GM23248 (cell line): ENCODE measurements around the gene ARID1B. TPM values are rescaled to one million over a fixed set of nuclear protein-coding genes. Genes with fewer than 3 reads are reported as not detected.

ENCODE experiments used
- DNase-seq: peaks from one replicate; pipeline ENCODE4 v3.0.0-alpha.2; 2015
- H2AFZ ChIP-seq: fragments of 200-600 bp; sonication (generic); 2 replicates; pipeline ENCODE4 v1.6.1; 2016; ENCODE audit warnings: antibody characterized with exemption
- H3F3A ChIP-seq: fragments of 200-600 bp; sonication (generic); 2 replicates; pipeline ENCODE4 v1.6.1; 2016; ENCODE audit warnings: mild to moderate bottlenecking, antibody characterized with exemption, mixed run types; ENCODE audit not compliant: insufficient read depth
- H3K27ac ChIP-seq: fragments of 200-600 bp; sonication (generic); 2 replicates; pipeline ENCODE4 v1.5.1; 2016; ENCODE audit warnings: mild to moderate bottlenecking
- H3K27me3 ChIP-seq: fragments of 200-600 bp; sonication (generic); replicated peaks from 2 replicates; pipeline ENCODE4 v1.6.1; 2016; ENCODE audit warnings: mild to moderate bottlenecking; ENCODE audit not compliant: insufficient read depth
- H3K36me3 ChIP-seq: fragments of 200-600 bp; sonication (generic); 2 replicates; pipeline ENCODE4 v1.6.1; 2016; ENCODE audit warnings: low read depth, mild to moderate bottlenecking
- H3K4me1 ChIP-seq: fragments of 200-600 bp; sonication (generic); 2 replicates; pipeline ENCODE4 v1.6.1; 2016; ENCODE audit warnings: mild to moderate bottlenecking; ENCODE audit not compliant: insufficient read depth
- H3K4me2 ChIP-seq: fragments of 200-600 bp; sonication (generic); one replicate; pipeline ENCODE4 v1.6.1; 2016; ENCODE audit warnings: mild to moderate bottlenecking; ENCODE audit not compliant: unreplicated experiment
- H3K4me3 ChIP-seq: fragments of 200-600 bp; sonication (generic); 2 replicates; pipeline ENCODE4 v1.5.1; 2016; ENCODE audit warnings: mild to moderate bottlenecking
- H3K79me2 ChIP-seq: fragments of 200-600 bp; sonication (generic); 2 replicates; pipeline ENCODE4 v1.6.1; 2016; ENCODE audit warnings: mild to moderate bottlenecking; ENCODE audit not compliant: insufficient read depth
- H3K9ac ChIP-seq: fragments of 200-600 bp; sonication (generic); 2 replicates; pipeline ENCODE4 v1.6.1; 2016; ENCODE audit warnings: mild to moderate bottlenecking
- H3K9me2 ChIP-seq: fragments of 200-600 bp; sonication (generic); 2 replicates; pipeline ENCODE4 v1.6.1; 2016; ENCODE audit warnings: mixed run types, mild to moderate bottlenecking, moderate library complexity; ENCODE audit not compliant: insufficient read depth
- H3K9me3 ChIP-seq: fragments of 200-600 bp; sonication (generic); one replicate; pipeline ENCODE4 v1.6.1; 2017; ENCODE audit warnings: low read depth
- H4K20me1 ChIP-seq: fragments of 200-600 bp; sonication (generic); 2 replicates; pipeline ENCODE4 v1.6.0; 2016; ENCODE audit not compliant: insufficient read depth
- EZH2 ChIP-seq: fragments of 200-600 bp; sonication (generic); IDR thresholded peaks from 2 replicates; pipeline ENCODE4 v1.6.1; 2018; ENCODE audit warnings: antibody characterized with exemption, mild to moderate bottlenecking; ENCODE audit not compliant: insufficient read depth, poor library complexity, severe bottlenecking
- EZH2phosphoT487 ChIP-seq: fragments of 200-600 bp; sonication (generic); IDR thresholded peaks from 2 replicates; pipeline ENCODE4 v1.6.1; 2018; ENCODE audit warnings: antibody characterized with exemption, moderate library complexity, mild to moderate bottlenecking, low read depth; ENCODE audit not compliant: insufficient read depth
- WGBS, 2 experiments: methylation state at CpG; one replicate each; pipeline ENCODE4 v1.1.6; 2015 to 2017; ENCODE audit warnings: low lambda C conversion rate in 2 of 2, low coverage in 1 of 2; ENCODE audit errors: missing lambda C conversion rate in 2 of 2; 5-methylcytosine and 5-hydroxymethylcytosine counted together
- in situ Hi-C: fragments of 300-500 bp; cut with MboI; formaldehyde crosslinking; loops from 2 replicates; pipeline ENCODE4 v1.15.0; 2020
- polyA plus RNA-seq: library from polyadenylated mRNA; unstranded; fragments of >200 nt; fragmentation: Nextera tagmentation; extraction: Ambion mirVana; gene quantifications from 2 replicates; pipeline ENCODE4 v1.2.1, GENCODE V29; 2016
- total RNA-seq: library from RNA; depleted of rRNA; stranded (reverse); fragments of >200 nt; shearing (Covaris generic); gene quantifications from 2 replicates; pipeline ENCODE4 v1.2.3, GENCODE V29; 2014

The ARID1B gene
- total and polyA plus RNA-seq, 2 experiments from 2014 or later, result 19.3 to 21.2 TPM

GRCh38 chr6:157169656-157170055, 392.5 kb downstream of the ARID1B start:
- DNase-seq, result no peak
- Histone ChIP-seq H3K9ac (no peak overlapping the region), H3K79me2 (no peaks in the 10 kb centered on the region), H3K27ac (no peak overlapping the region), H3K4me3 (no peak overlapping the region), H3F3A (peaks cover 7% of the 10 kb centered on the region), H3K4me2 (no peak overlapping the region), H3K9me2 (no peaks in the 10 kb centered on the region), H3K9me3 (no peaks in the 10 kb centered on the region), H2AFZ (no peak overlapping the region), H3K36me3 (peaks cover 5% of the 10 kb centered on the region; the same call in 1 of the 2 replicates), H3K4me1 (no peaks in the 10 kb centered on the region; the same call in 1 of the 2 replicates), H4K20me1 (no peaks in the 10 kb centered on the region), H3K27me3 (no peaks in the 10 kb centered on the region)
- WGBS, 2 experiments, result 83 to 88% methylated on average over 5 of the region's 5 CpGs
- in situ Hi-C loops, result no loop called here
- TF ChIP-seq EZH2phosphoT487, result no peak
- TF ChIP-seq EZH2, result no peak

GRCh38 chr6:157170535-157170934, 393.4 kb downstream of the ARID1B start:
- Histone ChIP-seq H3K4me3 (no peak overlapping the region), H3K36me3 (peaks cover 5% of the 10 kb centered on the region; the same call in 1 of the 2 replicates), H3K9me3 (no peaks in the 10 kb centered on the region), H3K4me1 (no peaks in the 10 kb centered on the region; the same call in 1 of the 2 replicates), H3K27ac (no peak overlapping the region), H4K20me1 (no peaks in the 10 kb centered on the region), H2AFZ (no peak overlapping the region), H3K4me2 (no peak overlapping the region), H3K79me2 (no peaks in the 10 kb centered on the region), H3F3A (no peaks in the 10 kb centered on the region), H3K9me2 (no peaks in the 10 kb centered on the region), H3K9ac (no peak overlapping the region), H3K27me3 (no peaks in the 10 kb centered on the region)
- in situ Hi-C loops, result no loop called here
- DNase-seq, result no peak
- WGBS, 2 experiments, result 99% methylated on average over 9 of the region's 9 CpGs
- TF ChIP-seq EZH2 (no peak), EZH2phosphoT487 (no peak)

- Histone ChIP-seq H3K27ac (no peak overlapping the region), H3K9me2 (no peaks in the 10 kb centered on the region), H4K20me1 (no peaks in the 10 kb centered on the region), H3K9me3 (no peaks in the 10 kb centered on the region), H3K9ac (no peak overlapping the region), H3K4me2 (no peak overlapping the region), H3K79me2 (no peaks in the 10 kb centered on the region), H3K4me1 (no peaks in the 10 kb centered on the region; the same call in 1 of the 2 replicates), H3F3A (no peaks in the 10 kb centered on the region), H2AFZ (no peak overlapping the region), H3K36me3 (peaks cover 5% of the 10 kb centered on the region; the same call in 1 of the 2 replicates), H3K27me3 (no peaks in the 10 kb centered on the region), H3K4me3 (no peak overlapping the region)
- no peak for DNase-seq
- in situ Hi-C loops, result no loop called here
- TF ChIP-seq EZH2phosphoT487, result no peak
- TF ChIP-seq EZH2, result no peak
- 94 to 95% methylated on average over 7 of the region's 7 CpGs for WGBS, 2 experiments
Observed at GRCh38 chr6:157171801-157172200, 394.6 kb downstream of the ARID1B start.

- Histone ChIP-seq H2AFZ (no peak overlapping the region), H3K4me1 (no peaks in the 10 kb centered on the region; the same call in 1 of the 2 replicates), H3K9ac (no peak overlapping the region), H3K27me3 (no peaks in the 10 kb centered on the region), H4K20me1 (no peaks in the 10 kb centered on the region), H3K4me2 (no peak overlapping the region), H3K27ac (no peak overlapping the region), H3K36me3 (peaks cover 5% of the 10 kb centered on the region; the same call in 1 of the 2 replicates), H3F3A (no peaks in the 10 kb centered on the region), H3K9me3 (no peaks in the 10 kb centered on the region), H3K9me2 (no peaks in the 10 kb centered on the region), H3K79me2 (no peaks in the 10 kb centered on the region), H3K4me3 (no peak overlapping the region)
- TF ChIP-seq EZH2, result no peak
- no peak for TF ChIP-seq EZH2phosphoT487
- in situ Hi-C loops, result no loop called here
- 51 to 55% methylated on average over 8 of the region's 8 CpGs for WGBS, 2 experiments
- no peak for DNase-seq
Observed at GRCh38 chr6:157172231-157172701, 395.1 kb downstream of the ARID1B start.
